Measurements from ENCODE around the gene PPP1R2.
"Not testable (repeated sequence)": the region's sequence is repeated elsewhere in the genome, so short reads cannot be mapped to it uniquely, and the experiment has no call there.

The PPP1R2 gene

DNA sequence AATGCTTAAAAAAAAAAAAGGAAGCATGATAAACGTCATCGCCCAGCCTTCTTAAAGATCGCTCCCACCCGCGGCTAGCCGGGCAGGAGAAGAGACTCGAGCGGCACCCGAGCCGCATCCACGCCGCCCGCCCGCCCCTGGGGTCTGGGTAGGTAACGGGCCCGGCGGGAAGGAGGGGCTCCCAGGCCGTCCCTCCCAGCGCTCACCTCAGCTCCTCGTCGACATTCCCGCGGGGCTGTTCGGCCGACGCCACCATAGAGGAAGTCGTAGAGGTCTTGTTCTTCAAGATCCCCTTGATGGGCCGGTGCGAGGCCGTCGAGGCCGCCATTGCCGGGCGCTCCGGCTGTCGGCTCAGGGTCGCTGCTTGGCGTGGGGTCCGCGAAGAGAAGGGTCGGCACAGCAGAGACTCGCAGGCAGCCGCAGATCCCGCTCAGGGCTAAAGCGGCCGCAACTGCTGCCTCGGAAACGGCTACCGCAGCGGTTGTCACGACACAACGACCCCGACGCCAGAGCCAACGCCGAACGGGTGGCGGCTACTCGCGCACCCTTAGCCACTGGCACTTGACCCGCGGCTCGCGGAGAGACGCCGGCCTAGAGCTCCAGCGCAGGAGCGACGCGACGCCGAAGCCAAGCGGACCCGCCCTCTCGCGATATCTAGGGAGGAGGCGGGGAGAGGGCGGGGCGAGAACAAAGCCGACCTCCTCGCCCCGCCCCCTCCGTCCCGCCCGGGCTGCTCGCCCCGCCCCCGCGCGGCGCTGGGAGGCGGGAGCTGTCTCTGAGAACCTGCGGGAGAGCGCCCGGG, at the start of gene PPP1R2:
TSS of gene PPP1R2 (minus strand) at position 628 of the 802 bp plus-strand sequence. CDS start at position 328, 300 bp downstream.
- peak; percentile 98 for DNase-seq

DNA sequence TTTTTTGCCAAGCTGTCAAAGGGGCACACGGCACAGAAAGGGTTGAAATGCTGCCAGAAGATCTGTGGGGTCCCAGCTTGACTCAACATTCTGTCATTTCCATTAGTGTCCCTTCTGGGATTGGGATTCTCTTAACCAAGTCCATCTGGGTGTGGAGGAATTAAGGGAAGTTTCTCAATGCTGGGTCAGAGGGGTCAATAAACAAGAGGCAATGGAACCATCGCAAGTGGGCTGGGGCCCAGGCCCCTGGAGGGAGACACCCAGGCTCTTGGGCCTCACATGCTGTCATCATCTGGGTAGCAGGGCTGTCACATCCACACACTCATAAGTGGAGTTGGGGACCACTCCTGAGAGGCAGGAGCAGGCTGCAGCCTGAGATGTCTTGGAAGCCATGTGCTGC, 48.7 kb upstream of the PPP1R2 start:
- no peak for DNase-seq

DNA sequence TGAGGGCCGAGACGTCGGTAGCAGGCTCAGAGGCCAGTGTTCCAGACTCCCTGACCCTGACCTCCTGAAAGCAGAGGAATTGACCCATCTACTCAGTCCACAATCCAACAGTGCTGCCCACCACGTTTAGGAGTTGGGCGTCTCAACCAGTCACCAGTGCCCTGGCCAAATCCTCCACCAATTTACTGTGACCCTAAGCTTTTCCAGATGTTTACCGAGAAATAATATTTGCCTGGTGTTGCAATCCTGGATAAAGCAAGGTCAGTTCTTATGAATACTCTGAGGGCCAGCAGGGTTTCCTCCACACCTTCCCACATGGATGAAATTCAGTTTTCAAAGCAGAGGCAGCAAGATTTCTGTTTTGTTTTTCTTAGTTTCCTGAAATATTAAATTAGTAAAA, 48.1 kb upstream of the PPP1R2 start:
- DNase-seq, result no peak

DNA sequence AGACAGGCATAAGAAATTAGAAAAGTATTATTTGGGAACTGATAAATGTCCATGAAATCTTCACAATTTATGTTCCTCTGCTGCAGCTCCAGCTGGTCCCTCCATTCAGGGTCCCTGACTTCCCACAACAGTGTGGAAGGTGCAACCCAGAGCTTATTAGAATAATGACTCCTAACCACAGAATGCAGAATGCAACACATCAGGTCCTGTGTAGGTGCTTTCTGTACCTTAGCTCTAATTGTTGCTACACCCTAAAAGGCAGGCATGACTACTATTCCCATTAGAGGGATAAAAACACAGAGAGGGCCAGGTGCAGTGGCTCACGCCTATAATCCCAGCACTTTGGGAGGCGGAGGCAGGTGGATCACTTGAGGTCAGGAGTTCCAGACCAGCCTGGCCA, 47.3 kb upstream of the PPP1R2 start:
- not testable (repeated sequence) for DNase-seq

DNA sequence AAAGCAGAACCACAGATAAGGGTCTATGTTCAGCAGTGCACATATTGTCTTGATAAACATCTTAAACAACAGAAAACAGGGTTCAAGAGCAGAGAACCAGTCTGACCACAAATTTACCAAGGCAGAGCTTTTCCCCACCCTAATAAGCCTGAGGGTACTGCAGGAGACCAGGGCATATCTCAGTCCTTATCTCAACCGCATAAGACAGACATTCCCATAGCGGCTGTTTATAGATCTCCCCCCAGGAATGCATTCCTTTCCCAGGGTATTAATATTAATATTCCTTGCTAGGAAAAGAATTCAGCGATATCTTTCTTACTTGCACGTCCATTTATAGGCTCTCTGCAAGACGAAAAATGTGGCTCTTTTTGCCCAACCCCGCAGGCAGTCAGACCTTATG, 46.7 kb upstream of the PPP1R2 start:
- not testable (repeated sequence) for DNase-seq

DNA sequence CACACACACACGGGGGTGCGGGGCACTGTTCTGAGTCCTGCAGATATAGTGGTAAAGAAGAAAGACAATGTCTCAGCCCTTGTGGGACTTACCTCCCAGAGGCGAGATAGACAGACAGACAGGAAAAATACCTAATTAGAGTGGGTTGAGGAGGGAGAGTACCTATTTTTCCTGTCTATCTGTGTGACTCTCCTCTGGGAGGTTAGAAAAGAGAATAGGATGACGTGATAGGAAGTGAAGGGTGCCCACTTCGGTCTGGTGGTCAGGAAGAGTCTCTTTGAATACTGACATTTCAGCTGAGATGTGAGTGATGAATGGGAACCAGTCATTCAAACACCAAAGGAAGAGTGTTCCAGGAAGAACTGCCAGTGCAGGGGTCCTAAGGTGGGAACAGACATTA, 44.7 kb upstream of the PPP1R2 start:
- no peak for DNase-seq

DNA sequence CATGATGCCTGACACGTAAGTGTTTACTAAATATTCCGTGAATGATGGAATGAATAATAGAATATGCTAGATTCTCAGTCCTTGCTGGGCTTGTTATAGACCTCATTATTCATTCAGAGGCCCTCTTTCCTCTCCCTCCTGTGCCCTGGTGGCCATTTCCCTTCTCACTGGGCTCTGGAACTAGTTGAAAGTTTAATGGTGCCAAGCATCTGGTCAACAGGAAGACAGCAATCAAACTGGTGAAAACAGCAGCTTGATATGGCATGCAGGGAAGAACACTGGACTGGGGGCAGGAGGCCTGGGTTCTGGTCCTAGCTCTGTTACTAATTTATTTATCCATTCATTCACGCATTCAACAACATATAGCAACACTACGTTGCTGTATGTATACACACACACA, 44.3 kb upstream of the PPP1R2 start:
- no peak for DNase-seq

DNA sequence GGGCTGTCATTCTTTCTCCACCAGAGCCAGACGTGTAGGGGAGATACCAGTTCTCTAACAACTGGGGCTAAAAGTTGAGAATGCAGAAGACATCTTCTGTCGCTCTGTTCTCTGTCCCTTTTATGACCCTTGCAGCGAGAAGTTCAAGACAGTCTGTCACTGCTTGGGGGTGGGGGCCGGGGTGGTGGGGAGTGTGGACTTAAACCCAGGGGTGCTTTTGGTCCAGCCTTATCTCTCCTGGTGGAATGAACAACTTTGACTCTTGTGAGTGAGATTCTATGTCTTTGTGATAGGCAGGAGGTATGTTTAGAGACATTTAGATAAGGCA, 41.4 kb upstream of the PPP1R2 start:
- DNase-seq, result no peak

DNA sequence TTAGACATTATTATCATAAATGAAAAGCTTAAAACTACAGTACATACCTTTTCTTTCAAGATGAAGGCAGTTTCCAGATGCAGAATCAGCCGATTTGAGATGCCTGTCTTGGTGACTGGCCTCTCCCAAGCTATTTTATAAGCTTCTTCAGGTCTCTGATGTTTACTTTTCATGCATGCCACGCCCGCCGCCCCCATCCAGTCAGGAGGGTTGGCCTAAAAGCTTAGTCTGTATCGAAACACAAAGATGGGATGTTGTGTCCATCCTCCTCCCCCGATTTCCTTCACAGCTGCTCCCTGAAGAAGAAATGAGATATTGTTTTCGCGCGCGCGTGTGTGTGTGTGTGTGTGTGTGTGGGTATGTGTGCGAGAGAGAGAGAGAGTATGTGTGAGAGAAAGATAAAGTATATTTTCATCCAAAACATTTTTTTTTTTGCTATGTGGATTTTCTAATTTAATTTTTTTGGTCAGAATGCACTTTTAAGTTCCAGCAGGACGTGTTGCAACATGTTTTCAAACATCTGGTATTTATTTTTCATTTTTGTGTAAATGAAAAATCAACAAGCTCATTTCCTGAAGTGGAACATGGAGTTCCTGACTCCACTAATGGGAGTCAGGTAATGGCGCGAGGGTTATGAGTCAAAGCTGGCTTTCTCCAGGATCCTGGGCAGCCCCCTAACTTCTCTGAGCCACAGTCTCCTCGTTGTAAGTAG, 40.9 kb upstream of the PPP1R2 start, which contains the start of gene APOD:
TSS of gene APOD (minus strand) at position 110 of the 712 bp plus-strand sequence. CDS start 4,479 bp downstream, outside the sequence.
- no peak for DNase-seq

DNA sequence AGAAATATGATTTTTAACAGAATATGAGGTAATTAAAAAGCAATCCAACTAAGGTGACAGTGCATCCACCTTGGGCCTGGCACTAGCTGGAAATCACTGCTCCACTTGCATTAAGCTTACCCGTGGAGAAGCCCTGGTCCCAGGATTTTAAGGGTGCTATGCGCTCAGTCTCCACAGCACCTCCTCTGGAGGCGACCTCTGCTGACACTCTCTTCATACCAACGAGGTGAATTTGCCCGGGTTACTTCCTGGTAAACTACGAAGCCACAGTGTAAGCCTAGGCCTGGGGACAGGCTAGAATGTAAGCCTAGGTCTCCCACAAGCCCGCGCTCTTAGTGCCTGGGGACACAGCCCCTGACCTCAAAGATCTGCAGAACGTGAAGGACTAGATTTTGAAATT, 39.8 kb upstream of the PPP1R2 start:
- DNase-seq, result no peak

DNA sequence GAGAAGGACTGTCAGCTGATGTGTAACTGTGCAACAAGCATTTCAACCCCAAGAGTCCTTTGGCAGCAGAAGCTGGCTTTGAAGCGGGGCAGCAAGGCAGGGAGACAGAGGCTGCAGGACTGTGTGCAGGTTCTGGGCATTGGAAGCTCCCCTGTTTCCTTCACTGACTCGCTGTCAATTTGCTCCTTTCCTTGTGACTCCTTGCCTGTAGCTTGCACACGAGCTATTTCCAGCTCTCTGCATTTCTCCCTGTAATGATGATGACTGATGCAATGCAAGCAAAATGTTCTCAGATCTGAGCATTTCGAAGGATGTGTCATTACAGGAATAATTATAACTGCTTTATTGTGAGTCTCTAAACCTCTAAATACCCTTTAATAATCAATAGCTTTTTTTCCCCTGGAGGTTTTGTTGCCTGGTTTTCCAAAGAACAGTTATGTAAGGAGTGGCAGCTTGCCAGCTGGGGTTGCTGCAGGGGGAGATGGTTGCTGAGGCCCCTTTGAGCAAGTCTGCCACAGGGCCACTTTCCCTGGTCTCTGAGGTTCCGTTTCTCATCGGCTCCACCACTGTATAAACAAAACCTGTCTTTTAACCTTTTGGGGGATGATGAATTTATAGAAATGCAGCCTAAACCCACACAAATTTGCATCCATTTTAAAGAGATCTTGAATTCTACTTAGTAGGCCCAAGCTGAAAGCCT, 37.8 kb upstream of the PPP1R2 start:
- DNase-seq, result no peak

DNA sequence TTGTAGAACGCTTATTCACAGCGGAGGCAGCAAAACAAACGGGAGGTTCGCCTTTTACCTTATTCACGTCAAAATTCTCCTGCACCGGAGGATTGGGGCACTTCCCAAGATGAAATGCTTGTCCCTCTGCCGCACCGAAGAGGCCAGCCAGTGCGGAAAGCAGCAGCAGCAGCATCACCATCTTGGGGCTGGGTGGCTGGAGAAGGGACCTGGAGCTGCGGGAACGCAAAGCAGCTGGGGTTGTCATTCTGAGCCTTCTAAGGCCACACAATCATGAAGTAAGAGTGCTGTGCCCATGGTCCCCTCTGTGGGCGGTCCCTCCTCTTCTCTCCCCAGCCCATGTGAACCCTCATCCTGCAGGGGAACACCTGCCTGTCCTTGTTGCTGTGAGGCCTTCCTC, 36.2 kb upstream of the PPP1R2 start:
- DNase-seq, result no peak

DNA sequence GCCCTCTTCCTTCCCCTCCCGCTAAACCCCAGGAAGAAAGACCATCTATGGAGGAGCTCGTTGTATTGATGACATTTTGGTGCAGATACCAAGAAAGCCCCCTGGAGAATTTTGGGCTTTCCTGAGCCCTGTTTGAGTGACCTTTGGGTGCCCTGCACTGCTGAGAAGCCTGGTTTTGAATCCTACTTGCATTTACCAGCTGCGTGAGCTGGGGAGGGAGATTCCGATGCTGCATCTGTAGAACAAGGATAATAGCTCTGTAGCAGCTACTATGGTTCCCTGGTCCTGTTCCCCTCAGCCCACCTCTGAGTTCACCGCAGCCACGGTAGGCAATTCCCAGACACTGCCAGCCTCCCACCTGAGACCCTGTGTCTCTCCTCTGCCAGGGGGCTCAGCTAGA, 35.4 kb upstream of the PPP1R2 start:
- no peak for DNase-seq

DNA sequence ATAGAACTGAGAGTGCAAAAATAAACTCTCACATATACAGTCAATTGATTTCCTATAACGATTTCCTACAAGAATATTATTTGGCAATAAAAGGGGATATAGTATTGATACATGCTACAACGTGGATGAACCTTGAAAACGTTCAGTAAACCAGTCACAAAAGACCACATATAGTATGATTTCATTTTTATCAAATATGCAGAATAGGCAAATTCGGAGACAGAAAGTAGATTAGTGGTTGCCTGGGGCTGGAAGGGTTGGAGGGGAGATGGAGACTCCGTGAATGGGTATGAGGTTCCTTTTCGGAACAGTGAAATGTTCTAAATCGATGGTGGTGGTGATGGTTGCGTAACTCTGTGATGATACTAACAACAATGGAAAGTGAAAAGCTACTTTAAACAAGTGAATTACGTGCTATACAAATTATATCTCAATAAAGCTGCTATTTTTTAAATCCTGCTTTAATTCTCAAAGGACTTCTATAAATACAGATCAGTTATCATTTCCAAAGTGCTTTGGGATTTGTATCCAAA, 34.6 kb upstream of the PPP1R2 start:
- no peak for DNase-seq

DNA sequence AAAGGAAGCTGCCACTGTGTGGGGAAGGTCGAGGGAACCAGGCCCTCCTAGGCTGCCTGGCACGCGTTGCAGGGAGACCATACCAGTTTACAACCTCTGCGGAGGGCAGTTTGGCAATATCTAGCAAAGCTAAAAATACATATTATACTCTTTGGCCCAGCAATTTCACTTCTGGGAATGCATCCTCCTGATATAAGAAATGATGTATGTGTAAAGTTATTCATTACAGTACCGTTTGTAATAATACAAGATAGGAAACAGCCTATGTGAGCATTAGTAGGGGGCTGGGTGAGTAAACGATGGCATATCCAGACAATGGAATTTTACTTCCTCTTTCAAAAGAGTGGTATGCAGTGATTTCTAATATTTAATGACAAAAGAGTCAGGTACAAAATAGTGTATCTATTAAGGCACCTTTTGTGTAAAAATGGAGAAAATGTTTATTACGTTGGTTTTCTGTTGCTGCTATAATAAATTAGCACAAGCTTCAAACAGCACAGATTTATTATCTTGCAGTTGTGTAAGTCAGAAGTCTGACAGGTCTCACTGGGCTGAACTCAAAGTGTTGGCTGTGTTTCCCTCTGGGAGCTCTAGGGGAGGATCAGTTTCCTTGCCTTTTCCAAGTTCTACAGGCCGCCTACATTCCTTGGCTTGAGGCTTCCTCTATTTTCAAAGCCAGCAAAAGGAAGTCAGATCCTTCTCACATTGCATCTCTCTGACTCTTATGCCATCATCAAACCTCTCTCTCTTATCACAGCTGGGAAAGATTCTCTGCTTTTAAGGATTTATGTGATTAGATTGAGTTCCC, 31.6 kb upstream of the PPP1R2 start:
- DNase-seq, result no peak

DNA sequence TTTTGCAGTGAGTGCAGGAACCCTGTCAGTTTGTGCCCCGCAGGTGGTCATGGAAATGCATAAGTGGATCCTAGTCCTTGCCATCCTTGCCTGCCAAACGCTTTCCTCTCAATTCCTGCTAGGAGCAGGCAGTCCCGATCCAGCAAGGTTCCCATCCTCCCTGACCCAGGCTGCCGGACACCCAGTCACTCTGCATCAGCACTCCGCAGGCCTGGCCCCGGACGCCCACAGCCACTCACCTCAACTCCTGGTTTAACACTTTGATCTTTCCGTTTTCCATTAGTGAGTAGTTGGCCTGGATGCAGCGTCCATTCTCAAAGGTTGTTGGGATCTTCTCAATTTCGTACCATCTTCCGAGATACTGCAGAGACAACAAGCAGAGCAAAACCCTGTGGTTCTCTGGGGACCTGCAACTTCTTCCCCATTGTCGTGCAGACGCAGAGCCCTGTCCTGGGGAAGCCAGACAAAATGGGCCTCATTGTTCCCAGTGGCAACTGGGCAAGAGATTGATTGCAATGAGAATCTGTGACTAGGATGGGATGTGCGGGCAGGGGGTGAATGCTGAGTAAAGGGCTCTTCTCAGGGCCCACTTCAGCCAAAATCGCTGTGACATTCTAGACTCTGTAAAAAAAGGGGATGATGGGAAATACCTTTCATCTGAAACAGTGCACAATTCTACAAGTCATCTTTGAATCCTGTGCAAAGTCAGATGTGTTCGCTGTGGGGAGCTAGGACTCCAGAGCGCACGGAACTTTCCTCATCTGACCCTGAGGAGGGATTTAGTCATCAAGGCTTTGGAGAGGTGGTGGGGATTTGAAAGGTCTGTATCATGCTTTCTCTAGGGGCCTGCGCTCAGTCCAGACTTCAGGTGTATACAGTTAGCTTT, 30.7 kb upstream of the PPP1R2 start:
- no peak for DNase-seq

DNA sequence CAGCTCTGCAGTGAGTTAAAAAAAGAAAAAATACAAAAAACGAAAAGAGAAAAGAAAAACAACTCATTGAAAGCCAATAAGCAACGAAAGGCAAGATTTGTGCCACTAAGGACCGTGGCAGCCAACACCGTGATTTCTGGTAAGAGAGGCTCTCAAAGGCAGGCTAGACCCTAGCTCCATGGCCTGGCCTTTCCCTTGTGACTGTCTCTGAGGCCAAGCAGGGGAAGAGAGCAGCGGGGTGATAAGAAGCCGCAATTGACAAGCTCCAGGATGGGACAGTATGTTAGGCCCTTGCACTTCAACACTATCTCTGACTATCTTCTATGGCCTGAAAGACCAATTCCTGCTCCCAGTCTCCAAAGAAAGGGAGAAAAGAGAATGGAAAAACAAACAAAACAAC, 28.2 kb upstream of the PPP1R2 start:
- DNase-seq, result no peak

DNA sequence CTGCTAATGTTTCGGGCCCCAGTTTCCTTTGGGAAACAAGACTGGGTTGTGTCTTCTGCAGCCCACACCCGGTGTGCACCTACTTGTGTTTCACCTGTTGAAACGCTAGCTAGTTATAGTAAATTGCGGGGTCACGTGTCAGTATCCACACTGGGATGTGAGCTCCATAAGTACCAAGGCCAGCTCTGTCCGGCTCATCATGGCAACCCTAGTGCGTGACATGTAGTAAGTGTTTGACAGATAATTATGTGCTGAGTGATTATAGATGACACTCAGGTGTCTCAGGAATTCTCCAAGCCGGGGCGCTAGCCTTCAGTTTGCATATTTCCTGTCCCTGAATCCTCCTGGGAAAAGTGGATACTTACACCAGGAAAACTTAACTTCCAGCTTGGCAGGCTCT, 27.8 kb upstream of the PPP1R2 start:
- DNase-seq, result no peak

DNA sequence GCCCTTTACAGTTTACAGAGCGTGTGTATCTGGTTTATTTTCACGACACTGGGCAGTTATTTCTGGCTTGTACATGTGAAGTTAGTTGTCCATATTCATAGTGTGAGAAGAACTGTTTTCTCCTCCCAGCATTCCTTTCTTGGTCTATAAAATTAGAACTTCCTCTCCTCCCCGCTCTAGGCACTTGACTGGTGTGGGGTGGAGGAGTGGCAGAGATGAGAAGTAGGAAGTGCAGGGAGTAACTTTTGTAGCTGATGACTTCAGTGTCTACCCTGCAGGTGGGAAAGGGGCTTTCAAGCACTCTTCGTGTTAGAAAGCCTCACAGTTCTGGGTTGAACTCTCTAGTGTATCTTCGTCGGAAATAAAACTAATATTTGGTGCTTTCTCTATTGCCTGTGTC, 27.2 kb upstream of the PPP1R2 start:
- no peak for DNase-seq

DNA sequence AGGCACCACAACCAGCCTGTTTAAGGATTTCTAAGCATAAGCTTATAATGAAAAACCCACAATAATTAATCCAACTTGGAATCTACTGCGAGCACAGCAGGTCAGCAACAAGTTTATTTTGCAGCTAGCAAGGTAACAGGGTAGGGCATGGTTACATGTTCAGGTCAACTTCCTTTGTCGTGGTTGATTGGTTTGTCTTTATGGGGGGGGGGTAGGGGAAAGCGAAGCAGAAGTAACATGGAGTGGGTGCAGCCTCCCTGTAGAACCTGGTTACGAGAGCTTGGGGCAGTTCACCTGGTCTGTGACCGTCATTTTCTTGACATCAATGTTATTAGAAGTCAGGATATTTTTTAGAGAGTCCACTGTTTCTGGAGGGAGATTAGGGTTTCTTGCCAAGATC, 25.5 kb upstream of the PPP1R2 start:
- no peak for DNase-seq

DNA sequence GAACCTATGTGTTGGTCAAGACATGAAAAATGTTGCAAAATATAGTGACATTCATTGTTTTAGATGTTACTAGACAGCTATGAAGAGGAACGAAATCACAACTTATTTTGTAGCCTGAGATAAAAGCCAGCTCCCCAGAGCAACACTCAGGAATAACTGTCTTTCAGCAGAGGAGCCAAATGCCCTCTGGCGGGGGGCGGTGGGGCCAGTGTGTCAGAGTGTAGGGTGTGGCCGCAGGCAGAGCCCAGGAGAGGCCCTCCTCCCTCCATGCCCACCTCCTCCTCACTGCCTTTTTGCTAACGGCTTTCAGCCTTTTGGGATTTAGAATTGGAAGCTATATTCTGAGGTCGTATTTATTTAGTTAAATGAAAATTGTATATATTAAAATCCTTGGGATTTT, 23.7 kb upstream of the PPP1R2 start:
- no peak for DNase-seq

DNA sequence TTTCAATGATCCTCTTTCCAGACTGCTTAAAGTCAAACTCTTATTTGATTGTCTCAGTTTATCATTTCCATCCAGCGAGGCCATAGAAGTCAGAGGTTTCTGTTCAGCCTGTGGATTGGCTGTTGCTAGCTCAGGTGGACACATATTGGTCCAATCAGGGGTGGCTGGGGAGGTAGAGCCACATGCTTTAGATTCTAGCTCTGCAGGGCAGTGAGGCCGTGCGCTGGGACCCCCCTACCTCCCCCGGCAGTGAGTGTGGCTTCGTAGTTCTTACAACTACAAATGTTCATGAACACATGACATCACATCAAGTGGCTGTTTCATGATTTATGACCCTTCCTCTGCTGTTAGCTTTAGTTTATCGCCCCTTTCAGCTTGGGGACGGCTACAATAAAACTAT, 22.6 kb upstream of the PPP1R2 start:
- DNase-seq, result no peak

Measured in suppressor macrophage treated with lipopolysaccharide for 4 hours (primary cell).